NCI-H2081 (cell line): Measurements from ENCODE around the gene SMG6.
A peak's percentile ranks its signal among the peaks of the same experiment; 100 is the strongest.

Experiments used
- DNase-seq, 2 experiments: peaks; one replicate each; lab custom pipeline; 2025; lab: John Stamatoyannopoulos, UW

Gene SMG6

GRCh38 chr17:2102931-2103809 lies 200.4 kb downstream of the SMG6 start:
- no peak for DNase-seq

GRCh38 chr17:2101448-2102257 lies 201.9 kb downstream of the SMG6 start:
- DNase-seq: peak; percentile 30 to 77

- no peak for DNase-seq
These were observed 208.1 kb downstream of the SMG6 start for GRCh38 chr17:2095536-2095910.

GRCh38 chr17:2094891-2095535 lies 208.6 kb downstream of the SMG6 start:
- peak; percentile 60 to 82 for DNase-seq

- no peak for DNase-seq
These were observed 210.2 kb downstream of the SMG6 start for GRCh38 chr17:2093349-2093748.

GRCh38 chr17:2092253-2092652 lies 211.3 kb downstream of the SMG6 start:
- no peak for DNase-seq

- DNase-seq: no peak
These were observed 212.6 kb downstream of the SMG6 start for GRCh38 chr17:2090804-2091534.

- DNase-seq: no peak
These were observed 213.4 kb downstream of the SMG6 start for GRCh38 chr17:2090210-2090641.

GRCh38 chr17:2089021-2089422 lies 214.6 kb downstream of the SMG6 start:
- DNase-seq: no peak

- DNase-seq: no peak
These were observed 215.9 kb downstream of the SMG6 start for GRCh38 chr17:2087597-2088211.

GRCh38 chr17:2086306-2086705 lies 217.3 kb downstream of the SMG6 start:
- no peak for DNase-seq

- no peak for DNase-seq
These were observed 218.0 kb downstream of the SMG6 start for GRCh38 chr17:2085648-2085949.

GRCh38 chr17:2084766-2085647 lies 218.6 kb downstream of the SMG6 start:
- DNase-seq: no peak

- no peak for DNase-seq
These were observed 219.4 kb downstream of the SMG6 start for GRCh38 chr17:2084036-2084765.

GRCh38 chr17:2083613-2084035 lies 220.0 kb downstream of the SMG6 start:
- no peak for DNase-seq

GRCh38 chr17:2082003-2082781 lies 221.4 kb downstream of the SMG6 start:
- no peak for DNase-seq

GRCh38 chr17:2081564-2081963 lies 222.0 kb downstream of the SMG6 start:
- no peak for DNase-seq

GRCh38 chr17:2077040-2077439 lies 226.5 kb downstream of the SMG6 start:
- DNase-seq: no peak
